Pons (tissue), 1 donor: ENCODE measurements around the gene PFDN1.

Experiments
- DNase-seq: peaks from one replicate; pipeline ENCODE4 v3.0.0-alpha.2; 2016; ENCODE audit warnings: low spot score

PFDN1 gene

GRCh38 chr5:140259500-140259899, 43.4 kb downstream of the PFDN1 start:
- DNase-seq: no peak

GRCh38 chr5:140258873-140259272, 44.0 kb downstream of the PFDN1 start:
- DNase-seq: no peak

GRCh38 chr5:140258016-140258415, 44.9 kb downstream of the PFDN1 start:
- no peak for DNase-seq

GRCh38 chr5:140256726-140257125, 46.2 kb downstream of the PFDN1 start:
- no peak for DNase-seq

GRCh38 chr5:140255460-140256157, 47.3 kb downstream of the PFDN1 start:
- DNase-seq: no peak

GRCh38 chr5:140253985-140254384, 48.9 kb downstream of the PFDN1 start:
- no peak for DNase-seq

GRCh38 chr5:140252470-140253126, 50.3 kb downstream of the PFDN1 start:
- DNase-seq: no peak

- peak; percentile 45 for DNase-seq
Measured at GRCh38 chr5:140251527-140251973, 51.4 kb downstream of the PFDN1 start.

GRCh38 chr5:140250386-140250785, 52.5 kb downstream of the PFDN1 start:
- no peak for DNase-seq

GRCh38 chr5:140249536-140249935, 53.4 kb downstream of the PFDN1 start:
- DNase-seq: no peak

- DNase-seq: no peak
Measured at GRCh38 chr5:140248414-140248813, 54.5 kb downstream of the PFDN1 start.

- DNase-seq: peak; percentile 78
Measured at GRCh38 chr5:140246378-140247122, 56.4 kb downstream of the PFDN1 start.

- DNase-seq: no peak
Measured at GRCh38 chr5:140245926-140246325, 57.0 kb downstream of the PFDN1 start.

GRCh38 chr5:140245341-140245740, 57.6 kb downstream of the PFDN1 start:
- DNase-seq: peak; percentile 21

GRCh38 chr5:140244525-140245025, 58.3 kb downstream of the PFDN1 start:
- peak; percentile 93 for DNase-seq

GRCh38 chr5:140243706-140244250, 59.1 kb downstream of the PFDN1 start:
- no peak for DNase-seq

GRCh38 chr5:140242890-140243585, 59.9 kb downstream of the PFDN1 start:
- DNase-seq: no peak

GRCh38 chr5:140242099-140242498, 60.8 kb downstream of the PFDN1 start:
- no peak for DNase-seq

GRCh38 chr5:140240987-140241706, 61.8 kb downstream of the PFDN1 start:
- peak; percentile 97 for DNase-seq

- DNase-seq: peak; percentile 74
Measured at GRCh38 chr5:140239939-140240700, 62.8 kb downstream of the PFDN1 start.
